NCI-H1417 (cell line): ENCODE data around the gene TWF2.

Experiments
- DNase-seq, 3 experiments: peaks; one replicate each; lab custom pipeline; 2025; lab: John Stamatoyannopoulos, UW

TWF2 gene

GRCh38 chr3:52181543-52181942 lies 57.4 kb downstream of the TWF2 start:
- DNase-seq = no peak
